Activated CD4-positive, alpha-beta memory T cell treated with anti-CD3 and anti-CD28 coated beads for 36 hours (primary cell): ENCODE results near the gene ERP44. TPM values are rescaled to one million over a fixed set of nuclear protein-coding genes. Genes with fewer than 3 reads are reported as not detected.

Source experiments
- CTCF ChIA-PET: fragments of 350-600 bp; sonication (Branson Sonifier 250); formaldehyde crosslinking; loops from one replicate; lab custom pipeline; 2021; ENCODE audit warnings: antibody characterized with exemption, inconsistent platforms; lab: Charles Lee
- POLR2A ChIA-PET: fragments of 350-600 bp; sonication (Branson Sonifier 250); formaldehyde crosslinking; loops from one replicate; lab custom pipeline; 2021; ENCODE audit warnings: antibody characterized with exemption; lab: Charles Lee
- DNase-seq: peaks from one replicate; pipeline ENCODE4 v3.0.0-alpha.2; 2020
- H3K27ac Mint-ChIP-seq: one replicate; pipeline ENCODE4 v1.8.0; 2021; ENCODE audit warnings: mixed read lengths
- H3K27me3 Mint-ChIP-seq: one replicate; pipeline ENCODE4 v1.8.0; 2021; ENCODE audit warnings: mixed read lengths
- H3K36me3 Mint-ChIP-seq: one replicate; pipeline ENCODE4 v1.8.0; 2021; ENCODE audit warnings: mixed read lengths
- H3K4me1 Mint-ChIP-seq: one replicate; pipeline ENCODE4 v1.8.0; 2021; ENCODE audit warnings: low read depth, mixed read lengths
- H3K4me3 Mint-ChIP-seq: one replicate; pipeline ENCODE4 v1.8.0; 2021; ENCODE audit warnings: mild to moderate bottlenecking, mixed read lengths
- H3K9me3 Mint-ChIP-seq: one replicate; pipeline ENCODE4 v1.8.0; 2021; ENCODE audit warnings: mixed read lengths
- intact Hi-C: fragments of 100-400 bp; cut with micrococcal nuclease; formaldehyde crosslinking; loops from one replicate; pipeline ENCODE4 v1.15.1; 2023
- total RNA-seq, 2 experiments: library from RNA; stranded (reverse); gene quantifications; one replicate each; pipeline ENCODE4 v1.2.3, GENCODE V29; 2021

Gene ERP44
- total RNA-seq, 2 experiments from 2014 or later: 14.5 to 14.8 TPM

DNA sequence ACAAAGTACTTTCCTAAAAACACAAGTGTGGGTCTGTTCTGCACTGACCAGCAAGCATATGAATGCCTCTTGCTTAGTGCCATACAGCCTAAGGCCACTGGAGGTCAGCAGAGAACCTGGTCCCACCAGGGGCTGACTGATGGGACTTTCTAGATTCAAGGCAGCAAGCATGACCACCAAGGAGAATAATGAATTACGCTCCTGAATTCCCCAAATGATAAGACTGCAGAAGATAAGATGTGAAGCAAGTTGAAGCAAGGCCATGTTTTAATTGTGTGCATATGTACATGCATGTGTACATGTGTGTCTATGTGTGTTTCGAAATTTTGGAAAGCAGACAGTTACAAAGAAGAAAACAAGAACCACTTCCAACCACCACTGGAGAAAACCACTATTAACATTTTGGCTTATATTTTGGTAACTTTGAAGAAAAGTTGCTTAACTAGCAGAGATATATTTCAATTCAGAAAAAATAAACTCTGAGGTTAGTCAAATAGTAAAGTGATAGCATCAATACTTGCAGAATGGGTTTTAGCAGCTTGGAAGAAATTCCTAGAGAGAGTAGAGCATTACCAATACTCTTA, 70.5 kb downstream of the ERP44 start:
- H3K4me1 Mint-ChIP-seq: peaks cover 7% of the 10 kb centered on the region
- H3K9me3 Mint-ChIP-seq: peaks cover 6% of the 10 kb centered on the region
- CTCF ChIA-PET: interaction anchor here (0.6 to 3.7 kb wide), 11 partner anchors 9 to 410 kb away, joined by 3 to 24 read pairs (median 5); no protein-coding TSS in a partner anchor
- DNase-seq: peak; percentile 81
- H3K27ac Mint-ChIP-seq: no peak overlapping the region
- POLR2A ChIA-PET: no interaction called here
- intact Hi-C loops: loop anchor here (1.0 to 5.0 kb wide), 5 partner anchors 54 to 567 kb away; no protein-coding TSS in a partner anchor
- H3K36me3 Mint-ChIP-seq: peaks cover 21% of the 10 kb centered on the region
- no peaks in the 10 kb centered on the region for H3K27me3 Mint-ChIP-seq
- H3K4me3 Mint-ChIP-seq: no peak overlapping the region

DNA sequence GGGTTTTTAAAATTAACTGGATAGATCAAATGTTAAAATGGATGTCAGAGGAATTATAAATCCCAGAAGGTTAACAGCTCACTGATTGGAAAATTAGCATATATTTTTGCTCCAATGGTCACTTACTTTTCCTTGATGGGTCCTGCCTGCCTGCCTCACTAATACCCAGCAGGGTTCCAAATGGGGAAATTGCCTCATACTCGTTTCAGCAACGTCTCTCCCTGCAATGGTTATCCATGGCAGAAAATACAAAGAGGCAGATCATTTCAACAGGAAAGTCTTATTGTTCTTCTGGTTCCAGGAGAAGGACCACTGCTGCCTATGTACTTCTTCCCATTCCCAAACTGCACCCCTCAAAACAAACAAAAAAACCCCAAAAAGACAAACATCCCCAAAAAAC, 71.3 kb downstream of the ERP44 start:
- intact Hi-C loops: loop anchor here (5.0 kb wide), 2 partner anchors 55 to 410 kb away; no protein-coding TSS in a partner anchor
- Mint-ChIP-seq H3K4me3 (no peak overlapping the region), H3K4me1 (peaks cover 7% of the 10 kb centered on the region), H3K27ac (no peak overlapping the region), H3K36me3 (peaks cover 17% of the 10 kb centered on the region), H3K9me3 (peaks cover under 1% of the 10 kb centered on the region), H3K27me3 (no peaks in the 10 kb centered on the region)
- CTCF ChIA-PET: interaction anchor here (0.6 to 3.7 kb wide), 17 partner anchors 9 to 410 kb away, joined by 3 to 24 read pairs (median 4); no protein-coding TSS in a partner anchor
- POLR2A ChIA-PET: interaction anchor here (0.6 kb wide), 1 partner anchor 182 kb away, joined by 3 read pairs; no protein-coding TSS in a partner anchor
- no peak for DNase-seq

DNA sequence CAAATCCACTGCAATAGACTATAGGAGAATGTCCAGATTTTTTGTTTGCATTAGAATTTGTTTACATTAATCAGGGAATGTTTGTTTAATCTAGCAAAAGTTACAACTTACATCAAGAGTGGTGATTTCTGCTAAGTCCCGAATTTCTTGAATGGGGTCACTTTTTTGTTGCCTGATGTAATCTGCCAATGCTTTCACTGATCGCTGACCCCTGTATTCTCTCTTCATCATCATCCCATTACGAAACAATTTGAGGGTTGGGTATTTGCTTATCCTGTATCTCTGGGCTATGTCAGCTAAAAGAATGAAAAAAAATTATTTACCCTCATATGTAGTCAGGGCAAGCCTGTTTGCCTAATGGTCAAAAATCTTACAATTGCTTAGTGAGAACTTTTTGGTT, 76.9 kb downstream of the ERP44 start:
- Mint-ChIP-seq H3K9me3 (no peaks in the 10 kb centered on the region), H3K27me3 (no peaks in the 10 kb centered on the region), H3K4me1 (no peaks in the 10 kb centered on the region), H3K36me3 (peaks cover 31% of the 10 kb centered on the region), H3K4me3 (no peak overlapping the region), H3K27ac (no peak overlapping the region)
- DNase-seq: no peak
- intact Hi-C loops: no loop called here
- POLR2A ChIA-PET: no interaction called here
- CTCF ChIA-PET: interaction anchor here (1.1 kb wide), 1 partner anchor 10 kb away, joined by 3 read pairs; no protein-coding TSS in a partner anchor

DNA sequence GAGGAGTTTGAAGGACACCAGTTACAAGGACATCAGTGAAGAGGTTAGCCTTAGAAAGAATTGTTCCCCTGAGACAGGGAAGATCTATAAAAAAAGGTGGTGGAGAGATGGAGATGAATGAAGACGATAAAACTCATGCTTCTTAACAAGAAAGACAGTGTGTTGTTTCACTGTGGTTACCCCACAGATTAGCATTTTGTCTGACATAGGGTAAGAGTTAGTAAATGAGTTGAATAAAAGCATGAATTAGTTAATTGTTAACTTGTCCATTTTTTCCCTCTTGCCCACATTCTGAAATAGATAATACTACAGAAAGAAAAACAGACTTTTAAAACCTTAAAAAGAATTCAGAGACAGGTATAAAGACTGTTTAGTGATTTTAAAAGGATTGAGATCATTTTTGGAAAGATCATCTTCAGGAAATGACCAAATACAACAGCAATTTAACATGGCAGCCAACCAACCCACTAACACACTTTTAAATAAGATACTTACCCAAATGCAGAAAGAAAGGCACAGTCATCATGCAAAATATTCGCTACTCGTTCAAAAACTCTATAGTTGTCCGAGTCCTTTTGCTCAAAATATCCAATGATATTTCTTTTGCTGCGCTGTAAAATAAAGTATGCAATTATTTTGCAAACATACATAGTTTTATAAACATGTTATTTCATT, 78.5 kb downstream of the ERP44 start:
- intact Hi-C loops: no loop called here
- no peak overlapping the region for H3K27ac Mint-ChIP-seq
- CTCF ChIA-PET: no interaction called here
- H3K4me3 Mint-ChIP-seq: no peak overlapping the region
- no peaks in the 10 kb centered on the region for H3K27me3 Mint-ChIP-seq
- H3K9me3 Mint-ChIP-seq: no peaks in the 10 kb centered on the region
- POLR2A ChIA-PET: no interaction called here
- H3K4me1 Mint-ChIP-seq: no peaks in the 10 kb centered on the region
- DNase-seq: no peak
- peaks cover 27% of the 10 kb centered on the region for H3K36me3 Mint-ChIP-seq

DNA sequence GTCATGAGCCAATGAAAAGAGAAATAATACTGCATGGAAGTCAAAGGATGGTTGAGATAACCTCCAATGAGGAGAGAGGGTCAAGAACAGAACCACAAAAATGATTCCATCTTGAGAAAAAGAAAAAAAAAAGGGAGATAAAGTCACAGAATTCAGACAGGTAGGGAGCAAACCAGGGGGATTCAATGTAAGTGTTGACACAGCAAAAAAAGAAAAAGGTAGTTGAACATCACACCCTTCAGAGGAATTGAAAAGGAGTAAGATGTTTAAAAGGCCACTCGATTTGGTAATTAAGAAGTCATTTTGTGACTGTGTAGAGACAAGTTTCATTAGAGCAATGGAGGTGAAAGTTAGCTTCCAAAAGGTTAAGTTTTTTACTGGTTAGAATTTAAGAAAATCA, 79.3 kb downstream of the ERP44 start:
- no peaks in the 10 kb centered on the region for H3K4me1 Mint-ChIP-seq
- H3K9me3 Mint-ChIP-seq: no peaks in the 10 kb centered on the region
- H3K27ac Mint-ChIP-seq: no peak overlapping the region
- DNase-seq: no peak
- ChIA-PET POLR2A (no interaction called here), CTCF (no interaction called here)
- H3K4me3 Mint-ChIP-seq: no peak overlapping the region
- intact Hi-C loops: no loop called here
- H3K27me3 Mint-ChIP-seq: no peaks in the 10 kb centered on the region
- peaks cover 28% of the 10 kb centered on the region for H3K36me3 Mint-ChIP-seq

DNA sequence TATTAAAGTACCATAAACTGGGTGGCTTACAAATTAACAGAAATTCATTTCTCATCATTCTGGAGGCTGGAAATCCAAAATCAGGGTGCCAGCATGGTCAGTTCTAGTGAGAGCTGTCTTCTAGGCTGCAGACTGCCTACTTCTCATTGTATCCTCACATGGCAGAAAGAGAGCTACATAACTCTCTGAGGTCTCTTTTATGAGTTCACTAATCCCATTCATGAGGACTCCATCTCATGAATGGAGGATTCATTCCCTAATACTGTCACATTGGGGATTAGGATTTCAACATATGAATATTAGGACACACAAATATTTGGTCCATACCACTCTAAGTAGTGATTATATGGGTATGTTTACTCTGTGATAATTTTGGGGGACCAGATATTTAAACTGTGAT, 84.0 kb downstream of the ERP44 start:
- H3K36me3 Mint-ChIP-seq: peaks cover 42% of the 10 kb centered on the region
- no peaks in the 10 kb centered on the region for H3K27me3 Mint-ChIP-seq
- no peak for DNase-seq
- no peak overlapping the region for H3K27ac Mint-ChIP-seq
- intact Hi-C loops: loop anchor here (5.0 kb wide), 2 partner anchors 582 to 833 kb away; no protein-coding TSS in a partner anchor
- H3K4me1 Mint-ChIP-seq: no peaks in the 10 kb centered on the region
- H3K4me3 Mint-ChIP-seq: no peak overlapping the region
- H3K9me3 Mint-ChIP-seq: peaks cover 8% of the 10 kb centered on the region
- POLR2A ChIA-PET: no interaction called here
- CTCF ChIA-PET: no interaction called here

DNA sequence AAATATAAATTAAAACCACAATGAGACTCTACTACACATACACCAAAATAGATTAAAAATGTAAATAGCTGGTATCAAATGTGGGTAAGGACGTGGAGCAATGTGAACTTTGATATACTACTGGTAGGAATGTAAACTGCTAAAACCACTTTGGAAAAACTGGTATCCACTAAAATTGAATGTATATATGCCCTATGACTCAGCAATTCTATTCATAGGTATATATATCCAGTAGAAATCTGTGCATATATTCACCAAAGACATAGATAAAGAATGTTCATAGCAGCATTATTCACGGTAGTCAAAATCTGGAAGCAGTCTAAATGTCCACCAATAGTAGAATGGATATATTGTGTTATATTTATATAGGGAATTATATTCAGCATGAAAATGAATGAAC, 85.2 kb downstream of the ERP44 start:
- no peak overlapping the region for H3K27ac Mint-ChIP-seq
- peaks cover 38% of the 10 kb centered on the region for H3K36me3 Mint-ChIP-seq
- peaks cover 8% of the 10 kb centered on the region for H3K9me3 Mint-ChIP-seq
- no peak for DNase-seq
- H3K4me1 Mint-ChIP-seq: no peaks in the 10 kb centered on the region
- no peaks in the 10 kb centered on the region for H3K27me3 Mint-ChIP-seq
- ChIA-PET POLR2A (no interaction called here), CTCF (interaction anchor here (1.0 to 2.7 kb wide), 5 partner anchors 203 to 829 kb away, joined by 3 to 15 read pairs (median 3); no protein-coding TSS in a partner anchor)
- H3K4me3 Mint-ChIP-seq: no peak overlapping the region
- intact Hi-C loops: loop anchor here (5.0 kb wide), 2 partner anchors 584 to 831 kb away; no protein-coding TSS in a partner anchor

DNA sequence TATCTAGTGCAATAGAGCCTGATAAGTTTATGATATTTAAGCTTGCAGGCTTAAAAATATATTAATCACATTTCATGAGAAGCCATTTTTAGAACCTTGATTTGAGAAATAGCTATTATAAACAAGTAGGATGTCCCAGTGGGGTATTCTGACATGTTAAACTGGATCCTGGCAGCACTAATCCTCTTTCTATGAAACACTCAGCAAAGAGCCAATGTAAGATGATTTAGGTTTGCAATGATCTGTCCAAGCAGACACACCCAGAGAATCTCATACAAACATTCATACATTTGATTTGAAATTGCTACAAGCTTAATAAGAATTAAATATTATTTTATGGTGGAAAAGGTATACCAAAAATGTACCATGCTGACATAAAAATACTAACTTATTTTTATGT, 86.5 kb downstream of the ERP44 start:
- Mint-ChIP-seq H3K4me3 (no peak overlapping the region), H3K9me3 (peaks cover 8% of the 10 kb centered on the region), H3K27ac (no peak overlapping the region), H3K36me3 (peaks cover 43% of the 10 kb centered on the region), H3K4me1 (no peaks in the 10 kb centered on the region), H3K27me3 (no peaks in the 10 kb centered on the region)
- intact Hi-C loops: loop anchor here (5.0 kb wide), 2 partner anchors 585 to 830 kb away; no protein-coding TSS in a partner anchor
- ChIA-PET POLR2A (no interaction called here), CTCF (interaction anchor here (1.2 to 2.7 kb wide), 7 partner anchors 10 to 849 kb away, joined by 3 to 15 read pairs (median 4); no protein-coding TSS in a partner anchor)
- DNase-seq: no peak

DNA sequence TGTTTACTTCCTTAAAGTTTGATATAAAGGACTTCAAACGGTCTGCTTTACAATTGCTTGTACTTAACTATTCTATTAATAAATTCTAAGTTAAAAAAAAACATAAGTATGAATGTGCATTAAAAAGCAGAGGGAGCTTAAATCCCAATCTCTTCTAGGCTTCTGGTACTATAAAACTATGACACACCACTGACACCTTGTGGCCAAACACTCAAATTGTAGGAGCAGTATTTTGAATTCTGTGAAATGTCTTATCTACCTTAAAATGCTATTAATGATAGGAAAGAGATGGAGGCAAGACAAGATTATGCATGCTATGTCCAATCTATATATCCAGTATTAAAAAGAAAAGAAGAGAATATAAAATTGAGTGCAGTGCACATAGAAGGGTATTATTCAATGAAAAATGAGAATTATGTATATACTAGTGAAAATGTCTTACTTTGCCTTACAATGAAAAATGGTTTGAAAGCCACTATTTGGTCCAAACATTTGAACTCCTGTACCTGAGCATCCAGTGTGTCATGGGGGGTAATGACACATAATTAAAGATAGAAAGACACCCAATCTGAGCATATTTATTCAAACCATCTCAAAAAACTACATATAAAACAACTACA, 87.6 kb downstream of the ERP44 start:
- intact Hi-C loops: loop anchor here (1.0 to 5.0 kb wide), 5 partner anchors 187 to 829 kb away; no protein-coding TSS in a partner anchor
- peak; percentile 20 for DNase-seq
- no peak overlapping the region for H3K4me3 Mint-ChIP-seq
- CTCF ChIA-PET: interaction anchor here (0.6 to 2.7 kb wide), 23 partner anchors 11 to 848 kb away, joined by 3 to 15 read pairs (median 4); partner anchors contain the start of gene STX17
- no peak overlapping the region for H3K27ac Mint-ChIP-seq
- H3K27me3 Mint-ChIP-seq: no peaks in the 10 kb centered on the region
- peaks cover 43% of the 10 kb centered on the region for H3K36me3 Mint-ChIP-seq
- no peaks in the 10 kb centered on the region for H3K4me1 Mint-ChIP-seq
- POLR2A ChIA-PET: no interaction called here
- H3K9me3 Mint-ChIP-seq: peaks cover 8% of the 10 kb centered on the region

DNA sequence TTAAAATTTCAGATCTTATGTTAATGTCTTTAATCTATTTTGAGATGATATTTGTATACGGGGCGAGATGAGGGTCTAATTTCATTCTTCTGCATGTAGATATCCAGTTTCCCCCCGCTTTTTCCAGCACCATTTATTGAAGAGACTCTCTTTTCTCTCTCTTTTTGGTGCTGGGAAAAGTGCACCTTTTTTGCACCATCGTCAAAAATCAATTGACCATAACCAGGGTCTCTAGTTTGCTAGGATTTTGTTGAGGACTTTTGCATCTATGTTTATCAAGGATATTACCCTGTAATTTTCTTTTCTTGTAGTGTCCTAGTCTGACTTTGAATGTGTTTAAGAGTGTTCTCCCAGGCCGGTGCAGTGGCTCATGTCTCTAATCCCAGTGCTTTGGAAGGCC, 99.0 kb downstream of the ERP44 start:
- peaks cover 47% of the 10 kb centered on the region for H3K36me3 Mint-ChIP-seq
- H3K4me1 Mint-ChIP-seq: no peaks in the 10 kb centered on the region
- no peak for DNase-seq
- peaks cover 10% of the 10 kb centered on the region for H3K9me3 Mint-ChIP-seq
- no peaks in the 10 kb centered on the region for H3K27me3 Mint-ChIP-seq
- ChIA-PET CTCF (no interaction called here), POLR2A (no interaction called here)
- H3K4me3 Mint-ChIP-seq: no peak overlapping the region
- no peak overlapping the region for H3K27ac Mint-ChIP-seq
- intact Hi-C loops: no loop called here

DNA sequence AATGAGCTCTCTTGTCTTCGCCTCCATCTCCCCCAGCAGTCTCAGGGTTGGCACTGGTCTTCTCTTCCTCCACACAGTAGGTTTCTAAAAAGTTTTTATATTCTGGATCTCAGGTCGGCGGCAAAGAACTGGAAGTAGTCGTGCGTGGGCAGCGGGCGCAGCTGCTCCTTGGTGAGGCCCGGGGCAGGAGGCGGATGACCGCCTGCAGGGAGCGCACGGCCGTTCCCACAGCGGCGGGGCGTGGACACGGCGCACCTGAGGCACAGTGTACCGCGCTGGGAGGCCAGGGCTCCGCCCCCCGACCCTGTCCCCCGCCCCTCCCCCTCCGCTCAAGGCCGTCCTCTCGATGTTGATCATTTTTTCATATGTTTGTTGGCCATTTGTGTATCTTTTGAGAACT, 99.9 kb downstream of the ERP44 start:
- Mint-ChIP-seq H3K9me3 (peaks cover 18% of the 10 kb centered on the region), H3K27me3 (no peaks in the 10 kb centered on the region), H3K4me3 (no peak overlapping the region), H3K27ac (no peak overlapping the region), H3K4me1 (no peaks in the 10 kb centered on the region), H3K36me3 (peaks cover 51% of the 10 kb centered on the region)
- DNase-seq: no peak
- ChIA-PET POLR2A (no interaction called here), CTCF (no interaction called here)
- intact Hi-C loops: no loop called here

DNA sequence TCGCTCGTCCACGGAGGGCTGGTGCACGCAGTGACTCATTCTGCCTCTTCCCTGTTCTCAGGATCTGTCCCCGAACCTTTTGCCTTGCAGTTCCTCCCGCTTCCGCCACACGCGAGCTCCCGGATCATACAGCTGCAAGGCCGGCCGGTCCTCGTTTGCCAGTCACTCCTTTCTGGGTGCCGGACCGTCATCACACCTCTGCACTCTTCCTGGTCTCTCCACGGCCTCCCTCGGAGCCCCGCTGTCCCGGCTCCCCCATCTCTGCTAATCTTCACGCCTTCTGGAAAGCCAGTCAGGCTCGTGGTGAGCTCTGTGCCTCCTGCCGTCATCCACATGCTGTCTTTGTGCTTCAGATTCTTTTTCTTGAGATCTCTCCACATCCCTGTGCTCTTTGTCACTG, 100.5 kb downstream of the ERP44 start:
- DNase-seq: no peak
- H3K4me3 Mint-ChIP-seq: no peak overlapping the region
- no peak overlapping the region for H3K27ac Mint-ChIP-seq
- peaks cover 22% of the 10 kb centered on the region for H3K9me3 Mint-ChIP-seq
- ChIA-PET POLR2A (no interaction called here), CTCF (interaction anchor here (1.0 kb wide), 1 partner anchor 174 kb away, joined by 3 read pairs; no protein-coding TSS in a partner anchor)
- H3K36me3 Mint-ChIP-seq: peaks cover 50% of the 10 kb centered on the region
- intact Hi-C loops: no loop called here
- no peaks in the 10 kb centered on the region for H3K27me3 Mint-ChIP-seq
- no peaks in the 10 kb centered on the region for H3K4me1 Mint-ChIP-seq
